ENCODE measurements around the gene CDON. TPM values are rescaled to one million over a fixed set of nuclear protein-coding genes. Genes with fewer than 3 reads are reported as not detected.

CDON gene
- total and polyA plus RNA-seq, 8 donors = 0.80 to 10.7 (median 2.9) TPM

DNA sequence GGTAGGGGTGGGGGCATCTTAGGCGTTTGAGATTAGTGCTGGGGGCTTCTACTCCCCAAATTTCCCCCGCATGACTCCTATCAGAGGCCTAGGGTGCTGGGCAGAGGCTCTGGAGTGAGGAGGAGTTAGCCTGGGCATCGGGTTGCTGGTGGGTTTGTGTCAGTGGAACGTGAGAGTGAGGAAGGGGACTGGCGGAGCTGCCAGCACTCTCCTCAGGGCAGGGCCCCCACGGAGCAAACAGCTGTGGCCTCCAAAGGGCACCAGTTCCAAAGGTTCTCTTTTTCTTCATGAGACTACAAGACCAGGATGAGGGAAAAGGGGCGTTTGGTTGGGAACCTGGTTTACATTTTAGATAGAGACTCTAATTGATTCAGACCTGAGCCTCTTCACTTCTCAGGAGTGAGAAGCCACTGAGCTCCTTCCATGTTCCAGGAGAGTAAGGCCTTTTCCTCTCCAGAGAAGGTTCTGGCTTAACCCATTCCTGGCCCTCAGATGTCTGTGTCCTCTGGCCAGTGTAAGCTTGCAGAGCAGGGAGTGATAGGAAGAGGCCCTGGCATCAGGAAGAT is 35.6 kb upstream of the CDON start:
- no peak for ATAC-seq
- no peak for FAIRE-seq

DNA sequence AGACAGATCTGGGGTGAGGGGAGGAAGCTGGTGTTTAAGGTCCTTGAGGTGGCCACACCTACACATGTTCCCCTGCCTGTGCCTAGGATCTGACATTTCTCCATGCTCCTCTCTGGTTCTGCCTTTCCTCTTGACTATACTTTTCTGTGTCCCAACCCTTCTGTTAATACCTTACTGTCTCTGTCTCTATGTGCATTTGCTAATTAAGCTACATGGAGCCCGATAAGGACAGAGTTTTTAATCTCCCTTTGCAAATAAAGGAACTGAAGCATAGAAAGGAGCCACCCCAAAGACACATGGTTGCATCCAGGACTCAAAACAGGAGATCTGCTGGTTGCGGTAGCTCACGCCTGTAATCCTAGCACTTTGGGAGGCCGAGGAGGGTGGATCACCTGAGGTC is 33.1 kb upstream of the CDON start:
- Histone ChIP-seq H3K36me3 (no peaks in the 10 kb centered on the region), H3K4me3 (no peak overlapping the region), H3K9me3 (no peaks in the 10 kb centered on the region), H3K4me1 (no peaks in the 10 kb centered on the region), H3K27me3 (no peaks in the 10 kb centered on the region), H3K27ac (no peak overlapping the region)
- FAIRE-seq = no peak
- intact Hi-C loops (cut with DNase I) = no loop called here
- 78 to 80% methylated on average over 4 of the region's 4 CpGs for WGBS, 2 donors
- no peak for DNase-seq
- ATAC-seq = no peak
- TF ChIP-seq, protein P1, sequence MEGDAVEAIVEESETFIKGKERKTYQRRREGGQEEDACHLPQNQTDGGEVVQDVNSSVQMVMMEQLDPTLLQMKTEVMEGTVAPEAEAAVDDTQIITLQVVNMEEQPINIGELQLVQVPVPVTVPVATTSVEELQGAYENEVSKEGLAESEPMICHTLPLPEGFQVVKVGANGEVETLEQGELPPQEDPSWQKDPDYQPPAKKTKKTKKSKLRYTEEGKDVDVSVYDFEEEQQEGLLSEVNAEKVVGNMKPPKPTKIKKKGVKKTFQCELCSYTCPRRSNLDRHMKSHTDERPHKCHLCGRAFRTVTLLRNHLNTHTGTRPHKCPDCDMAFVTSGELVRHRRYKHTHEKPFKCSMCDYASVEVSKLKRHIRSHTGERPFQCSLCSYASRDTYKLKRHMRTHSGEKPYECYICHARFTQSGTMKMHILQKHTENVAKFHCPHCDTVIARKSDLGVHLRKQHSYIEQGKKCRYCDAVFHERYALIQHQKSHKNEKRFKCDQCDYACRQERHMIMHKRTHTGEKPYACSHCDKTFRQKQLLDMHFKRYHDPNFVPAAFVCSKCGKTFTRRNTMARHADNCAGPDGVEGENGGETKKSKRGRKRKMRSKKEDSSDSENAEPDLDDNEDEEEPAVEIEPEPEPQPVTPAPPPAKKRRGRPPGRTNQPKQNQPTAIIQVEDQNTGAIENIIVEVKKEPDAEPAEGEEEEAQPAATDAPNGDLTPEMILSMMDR (IDR thresholded peaks at IDR 0.05) = no peak

More for the DNA sequence above, 35.6 kb upstream of the CDON start:
- no peak for DNase-seq
- H3K9me3 ChIP-seq = no peaks in the 10 kb centered on the region
- no peaks in the 10 kb centered on the region for H3K27me3 ChIP-seq
- 74 to 78% methylated on average over 7 of the region's 7 CpGs for WGBS, 2 donors
- no peak overlapping the region for H3K4me3 ChIP-seq
- no peaks in the 10 kb centered on the region for H3K36me3 ChIP-seq
- H3K27ac ChIP-seq = no peak overlapping the region
- TF ChIP-seq, protein P1 (IDR thresholded peaks at IDR 0.05) = no peak
- intact Hi-C loops (cut with DNase I) = no loop called here
- H3K4me1 ChIP-seq = peaks cover 14 to 19% (median 16%) of the 10 kb centered on the region in 3 donors

DNA sequence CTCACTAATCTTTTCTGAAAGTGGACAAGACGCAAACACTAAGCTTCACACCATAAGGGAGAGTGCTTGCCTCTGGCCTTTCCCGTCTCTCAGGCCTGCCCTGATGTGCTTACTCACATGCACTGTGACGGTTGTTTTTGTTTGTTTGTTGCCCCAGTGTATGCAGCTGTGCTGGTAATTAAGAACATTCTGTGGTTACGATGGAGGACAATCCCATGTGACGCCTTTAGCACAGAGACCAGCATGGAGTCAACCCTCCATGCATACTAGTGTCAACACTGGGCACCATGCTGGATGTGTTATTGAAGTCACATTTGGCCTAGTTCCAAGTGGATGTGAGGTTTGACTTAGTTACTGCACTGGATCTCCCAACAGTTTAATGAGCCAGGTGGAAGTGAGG is 27.8 kb upstream of the CDON start:
- Histone ChIP-seq H3K4me3 (no peak overlapping the region), H3K27me3 (no peaks in the 10 kb centered on the region), H3K27ac (no peak overlapping the region), H3K4me1 (no peaks in the 10 kb centered on the region), H3K36me3 (no peaks in the 10 kb centered on the region), H3K9me3 (no peaks in the 10 kb centered on the region)
- FAIRE-seq (no peak), DNase-seq (no peak), ATAC-seq (no peak)
- WGBS, 2 donors = 95 to 97% methylated on average over 5 of the region's 5 CpGs
- TF ChIP-seq, protein P1 (IDR thresholded peaks at IDR 0.05) = no peak
- intact Hi-C loops (cut with DNase I) = no loop called here

DNA sequence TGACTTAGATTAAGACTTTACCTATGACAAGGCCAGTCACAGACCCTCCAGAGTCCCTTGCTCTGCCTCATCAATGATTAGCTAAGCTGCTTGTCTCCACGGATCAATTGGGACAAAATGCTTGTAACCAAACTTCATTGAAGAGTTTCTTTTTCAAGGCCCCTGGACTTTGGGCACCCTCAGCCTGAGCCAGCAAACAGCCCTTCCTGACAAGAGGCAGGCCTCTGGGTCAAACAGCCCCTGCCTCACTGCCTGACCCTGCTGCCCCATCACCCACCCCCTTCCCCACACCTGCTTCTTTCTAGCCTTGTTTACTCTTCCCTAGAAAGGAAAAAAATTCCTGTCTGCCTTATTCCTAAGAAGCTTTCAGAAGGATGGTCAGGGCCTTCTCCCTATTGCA is 26.3 kb upstream of the CDON start:
- ATAC-seq (no peak), FAIRE-seq (no peak), DNase-seq (no peak)
- WGBS, 2 donors = 23 to 40% methylated on average over 1 of the region's 1 CpG
- Histone ChIP-seq H3K27ac (no peak overlapping the region), H3K27me3 (no peaks in the 10 kb centered on the region), H3K9me3 (no peaks in the 10 kb centered on the region), H3K36me3 (no peaks in the 10 kb centered on the region), H3K4me3 (no peak overlapping the region), H3K4me1 (no peaks in the 10 kb centered on the region)
- TF ChIP-seq, protein P1 (IDR thresholded peaks at IDR 0.05) = no peak
- intact Hi-C loops (cut with DNase I) = no loop called here

DNA sequence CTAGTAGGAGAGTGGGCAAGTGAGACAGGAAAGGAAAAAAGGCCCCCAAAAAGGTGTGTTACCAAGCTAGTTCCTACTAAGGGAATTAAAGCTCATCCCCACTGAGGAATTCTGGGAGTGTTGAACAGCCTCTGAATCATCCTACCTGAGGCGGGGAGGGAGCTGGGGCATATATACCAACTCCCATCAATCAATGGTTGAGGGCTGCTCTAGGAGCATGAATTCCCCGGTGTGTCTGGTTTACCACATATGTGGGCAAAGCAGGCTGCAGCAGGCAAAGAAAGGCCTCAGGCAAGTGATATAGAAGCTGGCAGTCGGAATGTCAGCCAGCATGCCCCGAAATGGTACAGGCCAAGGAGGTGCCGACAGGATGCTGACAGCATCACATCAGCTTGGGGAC is 23.6 kb upstream of the CDON start:
- no peaks in the 10 kb centered on the region for H3K36me3 ChIP-seq
- no peak overlapping the region for H3K4me3 ChIP-seq
- no peaks in the 10 kb centered on the region for H3K4me1 ChIP-seq
- TF ChIP-seq, protein P1 (IDR thresholded peaks at IDR 0.05) = no peak
- FAIRE-seq = no peak
- no peaks in the 10 kb centered on the region for H3K27me3 ChIP-seq
- no peak for DNase-seq
- no peak for ATAC-seq
- WGBS, 2 donors = 78 to 94% methylated on average over 5 of the region's 5 CpGs
- intact Hi-C loops (cut with DNase I) = no loop called here
- H3K27ac ChIP-seq = no peak overlapping the region
- no peaks in the 10 kb centered on the region for H3K9me3 ChIP-seq
